ENCODE data around the gene DAGLA.

The DAGLA gene

DNA sequence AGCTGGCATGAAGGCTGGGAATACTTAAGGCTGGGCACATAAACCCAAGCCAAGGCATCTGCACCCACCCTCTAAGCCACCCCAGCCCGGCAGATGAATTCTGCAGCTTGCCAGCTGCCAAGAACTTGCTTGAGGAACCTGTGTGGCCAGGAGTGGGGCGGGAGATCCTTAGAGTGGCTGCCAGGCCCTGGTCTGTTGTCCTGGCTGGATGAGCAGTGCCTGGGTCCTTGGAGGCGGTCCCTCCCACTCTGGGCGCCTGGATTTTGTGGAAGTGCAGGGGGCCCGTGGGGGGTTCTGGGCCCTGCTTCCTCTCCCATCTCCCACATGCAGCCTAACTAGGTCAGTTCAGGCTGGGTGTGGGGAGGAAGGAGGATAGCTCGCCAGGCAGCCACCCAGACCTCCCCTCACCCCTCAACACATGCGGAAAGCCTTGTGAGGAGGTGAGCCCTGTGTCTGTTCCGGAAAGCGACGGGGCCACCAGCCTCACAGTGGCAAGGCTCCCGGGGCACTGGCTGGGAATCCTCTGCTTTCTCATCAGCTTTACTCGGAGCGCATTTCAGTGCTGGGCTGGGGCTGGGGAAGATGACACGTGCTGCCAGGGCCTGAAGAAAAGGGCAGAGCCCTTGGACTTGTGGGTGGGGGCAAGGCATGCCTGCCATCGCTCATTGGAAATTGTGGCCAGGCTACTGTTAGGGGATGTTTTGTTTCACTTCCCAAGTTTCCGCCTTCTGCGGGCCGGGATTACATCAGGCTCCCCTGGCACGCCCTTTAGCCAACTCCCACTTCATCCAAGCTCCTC is 8.4 kb downstream of the DAGLA start:
- DNase-seq (ENCODE audit: low read depth, low spot score), result no peak

DNA sequence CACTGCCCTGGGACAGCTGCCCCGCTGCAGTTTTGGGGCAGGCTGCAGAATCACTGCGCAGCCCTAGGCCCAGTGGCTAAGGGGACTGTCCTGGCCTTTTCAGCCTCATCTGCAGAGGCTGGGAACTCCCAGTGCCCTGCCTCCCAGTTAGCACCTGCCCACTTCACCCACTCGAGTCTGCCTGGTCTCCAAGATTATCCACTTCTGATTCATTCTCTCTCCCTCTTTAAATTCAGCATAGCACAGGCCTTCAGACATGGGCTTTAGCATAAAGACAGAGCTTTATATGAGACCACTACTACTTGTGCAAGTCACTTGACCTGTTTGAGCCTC is 8.9 kb downstream of the DAGLA start:
- DNase-seq (ENCODE audit: low read depth, low spot score), result no peak

- DNase-seq (ENCODE audit: low read depth, low spot score), result no peak
These were observed 10.7 kb downstream of the DAGLA start for GRCh38 chr11:61690706-61691379.

- DNase-seq (ENCODE audit: low read depth, low spot score), result no peak
These were observed 11.4 kb downstream of the DAGLA start for GRCh38 chr11:61691380-61692156.

GRCh38 chr11:61693922-61694601 is 13.9 kb downstream of the DAGLA start:
- no peak for DNase-seq (ENCODE audit: low read depth, low spot score)

- DNase-seq (ENCODE audit: low read depth, low spot score), result no peak
These were observed 14.4 kb downstream of the DAGLA start for GRCh38 chr11:61694602-61694939.

GRCh38 chr11:61694946-61695706 is 14.9 kb downstream of the DAGLA start:
- DNase-seq (ENCODE audit: low read depth, low spot score), result no peak

DNA sequence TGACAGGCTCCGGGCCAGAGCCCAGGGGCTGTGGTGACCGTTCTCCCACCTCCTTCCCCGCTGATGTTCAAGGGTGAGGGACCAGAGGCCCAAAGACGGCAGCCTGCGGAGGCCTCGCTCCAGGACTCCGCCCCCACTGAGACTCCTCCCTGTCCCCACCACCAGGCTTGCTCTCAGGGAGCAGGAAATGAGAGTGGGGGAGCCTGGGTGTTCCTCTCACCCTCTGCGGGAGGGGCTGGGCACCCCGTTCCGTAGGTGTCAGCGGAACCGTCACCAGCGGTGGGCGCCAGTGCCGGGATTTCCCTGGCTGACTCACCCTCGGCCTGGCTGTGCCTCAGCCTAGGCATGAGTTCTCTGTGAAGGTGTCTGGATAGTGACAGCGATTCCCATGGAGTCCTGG is 15.7 kb downstream of the DAGLA start:
- DNase-seq (ENCODE audit: low read depth, low spot score), result peak; percentile 79

GRCh38 chr11:61696602-61697001 is 16.4 kb downstream of the DAGLA start:
- DNase-seq (ENCODE audit: low read depth, low spot score), result no peak

DNA sequence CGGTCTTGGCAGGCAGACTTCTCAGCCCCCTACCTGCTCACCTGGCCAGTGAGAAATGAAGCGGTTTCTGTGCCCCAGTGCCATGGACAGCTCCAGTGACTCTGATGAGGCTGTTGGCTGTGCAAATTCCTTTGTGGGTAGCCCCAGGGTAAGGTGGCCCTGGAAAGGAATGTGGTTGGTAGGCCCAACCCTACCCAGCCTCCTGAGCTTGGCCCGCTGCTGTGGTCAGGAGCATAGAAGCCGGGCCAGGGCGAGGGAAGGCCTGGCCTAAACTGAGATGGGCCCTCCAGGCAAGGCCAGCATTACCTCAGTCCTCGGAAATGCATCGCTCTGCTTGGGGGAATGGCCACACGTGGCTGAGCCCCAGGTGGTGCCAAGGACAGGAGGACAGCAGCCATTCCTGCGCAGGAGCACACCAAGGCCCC is 16.9 kb downstream of the DAGLA start:
- no peak for DNase-seq (ENCODE audit: low read depth, low spot score)

DNA sequence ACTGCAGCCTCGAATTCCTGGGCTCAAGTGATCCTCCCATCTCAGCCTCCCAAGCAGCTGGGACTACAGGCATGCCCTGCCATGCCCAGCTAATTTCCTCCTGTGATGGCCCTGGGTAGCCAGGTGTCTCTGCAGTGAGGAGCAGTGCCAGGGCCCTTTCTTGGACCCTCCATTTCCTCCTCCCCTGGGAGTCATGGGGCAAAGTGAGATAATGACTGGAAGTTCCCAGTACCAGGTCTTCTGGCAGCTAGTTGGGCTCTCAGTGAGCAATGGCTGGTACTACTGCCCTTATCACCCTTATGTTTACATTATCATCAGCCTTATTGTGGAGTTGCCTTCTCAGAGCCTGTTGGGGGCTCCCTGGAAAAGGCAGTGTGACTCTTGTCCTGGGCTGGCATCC is 17.6 kb downstream of the DAGLA start:
- DNase-seq (ENCODE audit: low read depth, low spot score), result no peak

DNA sequence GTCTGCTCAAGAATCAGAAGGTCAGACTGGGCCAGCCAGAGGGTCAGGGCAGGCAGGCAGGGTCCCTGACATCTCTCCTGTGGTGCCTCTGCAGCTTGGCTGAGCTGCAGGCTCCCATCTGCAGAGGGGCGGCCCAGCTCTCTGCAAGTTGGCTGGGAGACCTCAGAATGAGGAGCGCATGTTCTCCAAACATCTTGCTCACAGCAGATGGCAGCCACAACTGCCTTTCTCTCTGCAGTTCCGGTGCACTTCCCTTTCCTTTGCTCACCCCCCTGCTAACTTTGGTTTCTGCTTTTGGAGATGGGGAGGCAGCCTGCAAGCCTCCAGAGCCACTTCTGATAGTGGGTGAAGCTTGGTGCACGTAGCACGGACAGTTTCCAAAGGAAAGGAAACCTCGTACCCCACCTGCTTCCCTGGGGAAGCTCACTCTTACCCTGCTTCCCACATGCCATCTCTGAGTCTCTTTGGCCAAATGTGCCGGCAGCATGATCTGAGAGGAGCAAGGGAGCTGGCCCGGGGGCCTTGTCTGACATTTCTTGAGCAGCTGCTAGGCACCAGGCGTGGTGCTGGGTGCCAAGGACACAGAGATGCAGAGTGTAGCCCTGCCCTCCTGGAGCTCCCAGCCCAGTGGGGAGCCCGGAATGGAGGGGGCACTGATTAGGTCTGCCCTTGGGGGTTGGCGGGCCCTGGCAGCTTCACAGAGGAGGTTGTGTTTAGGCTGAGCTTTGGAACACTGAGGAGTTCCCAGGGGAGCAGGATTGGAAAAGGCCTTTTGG is 18.2 kb downstream of the DAGLA start:
- no peak for DNase-seq (ENCODE audit: low read depth, low spot score)

GRCh38 chr11:61699737-61700160 is 19.6 kb downstream of the DAGLA start:
- no peak for DNase-seq (ENCODE audit: low read depth, low spot score)

DNA sequence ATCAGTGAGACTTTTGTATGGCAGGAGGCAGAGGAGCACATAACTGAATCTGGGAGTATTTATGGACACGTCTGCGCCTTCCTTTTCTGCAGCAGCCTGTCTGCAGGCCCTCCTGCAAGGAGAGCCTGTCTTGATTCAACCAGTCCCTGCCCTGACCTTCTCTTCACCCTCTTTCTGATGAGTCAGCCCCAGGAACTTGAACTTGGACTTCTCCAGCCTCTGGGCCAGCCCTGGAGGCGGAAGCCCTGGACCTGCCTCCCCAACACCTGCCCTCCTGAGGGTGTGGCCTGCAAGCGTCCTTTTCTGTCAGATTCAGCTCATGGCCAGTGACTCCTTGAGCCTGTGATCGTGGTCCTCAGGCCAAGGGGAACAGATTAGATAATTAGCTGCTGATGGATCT is 20.0 kb downstream of the DAGLA start:
- DNase-seq (ENCODE audit: low read depth, low spot score), result no peak

DNA sequence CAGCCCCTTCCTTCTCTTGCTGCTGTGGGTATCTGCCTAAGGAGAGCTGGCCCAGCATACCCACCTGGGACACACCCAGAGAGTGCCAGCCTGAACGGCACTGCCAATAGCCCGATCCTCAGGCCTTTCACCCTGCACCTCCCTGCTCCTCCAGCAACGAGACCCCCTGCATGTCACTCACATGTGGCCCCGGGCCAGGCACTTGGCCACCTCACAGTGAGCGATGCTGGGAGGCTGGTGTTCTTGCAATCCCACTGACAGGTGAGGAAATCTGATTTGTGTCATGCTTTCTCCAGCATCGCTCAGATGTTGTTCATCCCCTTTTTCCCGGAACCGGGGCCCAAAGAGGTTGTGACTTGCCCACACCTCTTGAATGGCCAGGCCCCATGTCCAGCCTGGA is 20.5 kb downstream of the DAGLA start:
- DNase-seq (ENCODE audit: low read depth, low spot score), result no peak

GRCh38 chr11:61701242-61701886 is 21.2 kb downstream of the DAGLA start:
- DNase-seq (ENCODE audit: low read depth, low spot score), result no peak

DNA sequence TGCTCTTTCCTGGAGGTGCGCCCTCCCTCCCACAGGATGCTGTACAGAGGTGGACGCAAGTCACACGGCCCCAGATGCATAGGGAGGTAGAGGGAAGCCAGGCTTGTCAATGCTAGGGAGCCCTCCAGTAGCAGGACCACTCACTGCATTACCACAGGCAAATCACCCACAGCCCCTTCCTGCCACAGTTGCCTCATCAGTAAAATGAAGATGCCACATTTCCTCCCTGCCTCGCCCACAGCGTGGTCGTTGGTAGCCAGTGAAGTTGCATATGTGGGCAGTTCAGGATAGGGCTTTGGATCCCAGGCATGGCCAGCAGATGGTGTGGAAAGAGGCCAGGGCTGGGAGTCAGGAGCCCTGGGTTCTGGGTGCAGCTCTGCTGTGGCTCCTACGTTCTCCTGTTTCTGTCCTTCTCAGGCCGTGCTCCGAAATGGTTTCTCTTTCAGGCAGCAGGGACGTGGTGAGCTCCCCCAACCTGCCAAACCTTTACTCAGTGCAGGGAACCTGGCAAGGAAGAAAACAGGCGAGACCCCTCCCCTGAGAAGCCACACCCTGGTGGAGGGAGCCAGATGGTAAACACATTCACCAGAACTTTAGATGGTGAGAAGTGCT is 22.6 kb downstream of the DAGLA start:
- no peak for DNase-seq (ENCODE audit: low read depth, low spot score)

DNA sequence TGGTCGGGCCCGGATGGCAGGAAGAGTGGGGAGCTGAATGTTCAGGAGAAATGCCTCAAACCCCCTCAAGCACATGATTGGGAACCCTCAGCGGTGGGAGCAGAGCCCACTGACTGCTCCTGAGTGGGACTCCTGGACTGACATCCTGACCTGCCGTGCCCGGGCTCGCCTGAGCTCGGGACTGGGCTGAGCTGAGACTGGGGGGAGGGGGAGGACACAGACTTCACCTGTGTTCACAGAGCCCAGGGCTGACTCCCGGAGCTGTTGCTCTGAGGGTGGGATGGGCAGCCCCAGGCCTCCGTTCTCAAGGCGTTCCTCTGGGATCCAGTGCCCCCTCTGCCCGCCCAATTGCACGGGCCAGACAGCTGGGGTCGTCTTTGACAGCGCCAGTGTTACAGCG is 24.6 kb downstream of the DAGLA start:
- no peak for DNase-seq (ENCODE audit: low read depth, low spot score)
